HG02943 (cell line): ENCODE data around the gene SACS.

ENCODE experiments used
- ATAC-seq: cut with Tn5 transposase; IDR thresholded peaks from one replicate; pipeline ENCODE4 v1.9.1; 2021; ENCODE audit warnings: mild to moderate bottlenecking, low read depth, moderate library complexity; ENCODE audit not compliant: unreplicated experiment

The SACS gene, protein sequence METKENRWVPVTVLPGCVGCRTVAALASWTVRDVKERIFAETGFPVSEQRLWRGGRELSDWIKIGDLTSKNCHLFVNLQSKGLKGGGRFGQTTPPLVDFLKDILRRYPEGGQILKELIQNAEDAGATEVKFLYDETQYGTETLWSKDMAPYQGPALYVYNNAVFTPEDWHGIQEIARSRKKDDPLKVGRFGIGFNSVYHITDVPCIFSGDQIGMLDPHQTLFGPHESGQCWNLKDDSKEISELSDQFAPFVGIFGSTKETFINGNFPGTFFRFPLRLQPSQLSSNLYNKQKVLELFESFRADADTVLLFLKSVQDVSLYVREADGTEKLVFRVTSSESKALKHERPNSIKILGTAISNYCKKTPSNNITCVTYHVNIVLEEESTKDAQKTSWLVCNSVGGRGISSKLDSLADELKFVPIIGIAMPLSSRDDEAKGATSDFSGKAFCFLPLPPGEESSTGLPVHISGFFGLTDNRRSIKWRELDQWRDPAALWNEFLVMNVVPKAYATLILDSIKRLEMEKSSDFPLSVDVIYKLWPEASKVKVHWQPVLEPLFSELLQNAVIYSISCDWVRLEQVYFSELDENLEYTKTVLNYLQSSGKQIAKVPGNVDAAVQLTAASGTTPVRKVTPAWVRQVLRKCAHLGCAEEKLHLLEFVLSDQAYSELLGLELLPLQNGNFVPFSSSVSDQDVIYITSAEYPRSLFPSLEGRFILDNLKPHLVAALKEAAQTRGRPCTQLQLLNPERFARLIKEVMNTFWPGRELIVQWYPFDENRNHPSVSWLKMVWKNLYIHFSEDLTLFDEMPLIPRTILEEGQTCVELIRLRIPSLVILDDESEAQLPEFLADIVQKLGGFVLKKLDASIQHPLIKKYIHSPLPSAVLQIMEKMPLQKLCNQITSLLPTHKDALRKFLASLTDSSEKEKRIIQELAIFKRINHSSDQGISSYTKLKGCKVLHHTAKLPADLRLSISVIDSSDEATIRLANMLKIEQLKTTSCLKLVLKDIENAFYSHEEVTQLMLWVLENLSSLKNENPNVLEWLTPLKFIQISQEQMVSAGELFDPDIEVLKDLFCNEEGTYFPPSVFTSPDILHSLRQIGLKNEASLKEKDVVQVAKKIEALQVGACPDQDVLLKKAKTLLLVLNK (N-terminal part only)

DNA sequence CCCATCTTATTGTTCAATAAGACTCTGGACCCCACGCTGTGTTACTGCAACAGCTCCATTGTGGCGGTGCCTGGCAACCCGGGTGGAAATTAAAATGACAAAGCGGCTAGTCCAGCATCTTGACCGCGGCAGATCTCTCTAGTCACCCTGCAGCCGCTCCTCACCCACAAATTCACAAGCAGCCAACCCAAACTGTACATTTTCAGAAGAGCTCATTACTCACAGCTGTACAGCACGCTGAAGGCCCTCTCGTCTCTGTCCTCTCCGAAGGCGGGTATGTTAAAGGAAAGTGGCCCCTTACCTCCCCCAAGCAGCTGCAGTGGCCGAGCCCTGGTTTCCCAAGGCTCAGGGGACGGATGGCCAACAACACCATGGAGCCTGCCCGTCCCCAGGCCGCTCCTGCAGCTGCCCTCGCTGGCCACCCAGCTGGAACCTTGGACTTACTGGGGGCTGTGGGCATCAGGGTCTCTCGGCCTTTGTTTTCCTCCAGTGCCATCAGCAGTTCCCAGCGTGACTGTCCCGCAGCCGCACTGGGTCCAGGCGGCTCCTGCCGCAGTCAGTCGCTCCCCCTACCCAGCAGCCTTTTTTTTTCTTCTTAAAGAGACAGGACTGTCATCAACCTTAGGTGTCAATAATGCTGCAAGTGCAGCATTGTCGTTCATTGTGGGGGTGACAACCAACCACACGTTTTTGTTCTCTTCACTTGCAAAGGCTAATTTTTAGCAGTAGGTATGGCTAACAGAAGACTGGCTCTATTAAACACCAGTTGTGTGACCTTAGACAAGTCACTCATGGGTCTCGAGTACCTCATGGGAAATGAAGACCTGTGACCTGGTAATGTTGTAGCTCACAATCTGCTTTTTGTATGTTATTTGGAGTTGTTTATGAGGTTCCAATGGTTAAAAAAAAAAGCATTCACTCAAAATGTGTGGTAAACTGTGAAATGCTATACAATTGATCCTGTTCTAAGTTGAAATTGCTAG, at the start of gene SACS:
SACS (minus strand) TSS at position 532 of the 983 bp plus-strand sequence. CDS start 22,463 bp downstream, outside the sequence.
- no peak for ATAC-seq

DNA sequence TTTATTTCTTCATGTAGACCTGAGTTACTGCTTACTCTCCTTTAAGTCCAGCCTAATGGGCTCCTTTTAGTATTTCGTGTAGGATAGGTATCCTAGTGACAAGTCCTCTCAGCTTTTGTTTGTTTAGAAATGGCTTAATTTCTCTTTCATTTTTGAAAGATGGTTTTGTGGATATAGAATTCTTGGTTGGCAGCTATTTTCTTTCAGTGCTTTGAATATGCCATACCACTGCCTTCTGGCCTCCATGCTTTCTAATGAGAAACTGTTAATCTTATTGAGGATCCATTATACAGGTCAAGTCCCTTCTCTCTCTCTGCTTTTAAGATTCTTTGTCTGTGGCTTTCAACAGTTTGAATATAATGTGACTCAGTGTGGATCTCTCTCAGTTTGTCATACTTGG, 46.8 kb upstream of the SACS start:
- no peak for ATAC-seq

DNA sequence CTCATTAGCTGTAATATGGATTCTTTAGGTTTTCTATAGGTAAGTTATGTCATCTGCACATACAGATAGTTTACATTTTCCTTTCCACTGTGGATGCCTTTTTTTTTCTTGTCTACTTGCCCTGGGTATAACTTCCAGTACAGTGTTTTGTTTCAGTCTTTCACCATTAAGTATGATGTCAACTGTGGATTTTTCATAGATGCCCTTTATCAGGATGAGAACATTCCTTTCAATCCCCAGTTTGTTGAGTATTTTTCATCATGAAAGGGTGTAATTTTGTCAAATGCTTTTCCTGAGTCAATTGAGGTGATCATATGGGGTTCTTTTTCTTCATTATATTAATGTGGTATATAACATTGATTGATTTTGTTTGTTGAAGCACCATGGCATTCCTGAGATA, 43.6 kb upstream of the SACS start:
- no peak for ATAC-seq

DNA sequence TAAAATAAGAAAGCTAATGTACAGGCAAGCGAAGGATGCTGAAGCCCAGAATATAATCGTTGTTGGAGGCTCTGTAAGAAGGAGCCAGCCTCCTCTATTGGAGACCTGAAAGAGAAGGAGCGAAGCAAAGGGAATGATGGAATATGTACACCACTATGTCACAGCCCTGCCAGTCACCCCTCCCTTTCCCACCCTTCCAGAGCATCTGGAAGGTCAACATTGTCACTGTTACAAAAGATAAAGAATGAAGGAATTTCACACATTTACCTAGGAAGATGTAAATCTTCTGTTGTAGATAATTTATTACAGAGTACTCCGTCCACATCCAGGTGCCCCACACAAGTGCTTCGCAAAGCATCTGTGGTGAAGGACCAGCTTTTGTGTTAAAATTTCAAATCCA, 39.7 kb upstream of the SACS start:
- no peak for ATAC-seq

DNA sequence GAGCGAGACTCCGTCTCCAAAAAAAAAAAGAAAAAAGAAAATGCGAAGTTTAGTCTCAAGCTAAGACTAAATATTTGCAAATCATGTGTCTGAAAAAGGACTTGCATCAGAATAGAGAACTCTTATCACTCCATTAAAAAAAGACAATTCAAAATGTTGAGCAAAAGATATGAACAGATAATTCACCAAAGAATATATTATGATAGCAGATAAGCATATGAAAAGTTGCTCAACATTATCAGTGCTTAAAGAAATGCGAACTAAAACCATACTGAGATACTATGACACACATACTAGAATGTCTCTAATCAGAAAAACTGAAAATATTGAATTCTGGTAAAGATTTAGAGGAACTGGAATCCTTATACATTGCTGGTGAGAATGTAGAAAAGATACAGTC, 38.7 kb upstream of the SACS start:
- ATAC-seq, result no peak

DNA sequence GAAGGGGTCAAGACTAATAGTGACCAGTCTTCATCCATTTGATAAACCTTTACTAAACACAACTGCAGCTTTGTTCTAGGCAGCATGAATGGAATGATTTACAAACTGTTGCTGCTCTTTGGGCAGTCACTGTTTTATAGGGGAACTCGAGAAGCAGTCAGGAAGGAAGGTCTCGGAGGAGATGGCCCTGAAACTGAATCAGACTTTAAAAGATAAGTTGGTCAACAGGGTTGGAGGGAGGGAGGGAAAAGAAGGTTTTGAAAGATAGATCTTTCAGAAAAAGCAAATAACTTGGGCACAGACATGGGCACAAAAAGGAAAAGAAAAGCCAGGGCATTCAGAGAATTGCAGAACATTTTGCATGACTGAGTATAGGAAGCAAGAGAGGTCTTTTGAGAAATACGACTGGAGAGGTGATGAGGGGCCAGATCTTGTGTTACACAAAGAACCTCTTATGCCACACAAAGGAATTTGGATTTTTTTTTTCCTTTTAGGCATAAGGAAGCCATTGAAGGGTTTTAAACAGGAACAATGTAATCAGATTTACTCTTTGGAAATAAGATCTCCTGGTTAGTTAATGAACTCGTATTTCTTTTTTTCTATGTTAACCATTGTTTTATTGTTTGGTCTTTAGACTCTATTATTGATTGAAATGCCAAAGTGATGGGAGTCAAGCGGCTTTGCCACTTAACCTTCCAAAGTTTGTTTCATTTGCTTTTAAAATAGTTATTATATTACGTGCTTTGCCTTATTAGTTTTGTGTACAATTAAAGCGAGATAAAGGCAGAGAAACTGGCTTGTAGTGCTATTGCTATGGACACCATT, 37.5 kb upstream of the SACS start:
- no peak for ATAC-seq

DNA sequence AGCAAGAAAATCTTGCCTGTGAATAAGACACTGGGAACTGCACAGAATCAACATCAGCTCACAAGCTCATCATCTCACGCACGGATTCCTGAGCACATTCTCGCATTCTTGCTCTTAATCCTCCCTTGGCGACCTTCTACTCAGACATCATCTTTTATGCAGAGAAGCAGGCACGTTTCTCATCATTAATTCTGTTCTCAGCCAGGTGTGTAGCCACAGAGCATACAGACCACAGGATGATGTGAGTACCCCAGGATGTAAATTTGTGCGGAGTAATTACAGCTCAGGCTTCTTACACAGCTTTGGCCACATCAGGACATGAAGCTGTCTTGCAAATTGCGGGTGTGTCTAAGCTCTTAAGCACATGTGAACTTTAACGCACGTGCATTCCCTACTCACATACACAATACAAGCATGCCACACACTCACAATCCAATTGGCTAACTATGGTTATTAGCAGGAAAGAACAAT, 36.5 kb upstream of the SACS start:
- ATAC-seq, result no peak

DNA sequence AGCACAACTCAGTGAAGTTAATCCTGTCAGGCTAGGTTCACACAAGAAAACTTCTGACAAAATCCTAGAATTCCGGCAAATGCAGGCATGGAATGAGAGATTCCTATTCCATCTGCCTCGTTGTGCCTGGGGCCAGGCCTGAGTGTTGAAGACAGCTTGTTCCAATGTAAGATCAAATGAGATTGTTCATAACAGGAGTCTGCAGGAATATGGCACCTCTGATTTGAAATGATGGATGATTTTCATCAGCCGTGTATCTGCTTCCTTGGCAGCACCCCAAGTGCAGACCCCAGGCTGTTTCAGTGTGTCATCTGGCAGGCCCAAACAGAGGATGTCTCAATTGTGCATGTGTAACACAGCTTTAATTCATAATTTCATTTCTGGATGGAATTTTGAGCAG, 35.3 kb upstream of the SACS start:
- ATAC-seq, result no peak

DNA sequence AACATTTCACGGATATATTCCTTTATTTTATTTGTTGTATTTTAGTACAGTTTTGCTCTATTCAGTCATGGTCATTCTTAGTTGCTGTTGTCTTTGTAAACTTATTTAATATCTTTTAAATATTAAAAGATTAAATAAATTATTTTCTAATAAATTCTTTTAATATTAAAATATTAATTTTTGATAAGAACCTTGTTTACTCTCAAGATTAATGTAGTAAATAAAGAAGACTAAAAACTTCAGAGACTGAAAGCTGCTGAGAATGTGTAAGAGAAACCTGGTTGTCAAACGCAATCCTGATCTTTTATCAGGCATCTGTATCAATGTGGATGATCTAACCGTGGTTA, 34.4 kb upstream of the SACS start:
- no peak for ATAC-seq

DNA sequence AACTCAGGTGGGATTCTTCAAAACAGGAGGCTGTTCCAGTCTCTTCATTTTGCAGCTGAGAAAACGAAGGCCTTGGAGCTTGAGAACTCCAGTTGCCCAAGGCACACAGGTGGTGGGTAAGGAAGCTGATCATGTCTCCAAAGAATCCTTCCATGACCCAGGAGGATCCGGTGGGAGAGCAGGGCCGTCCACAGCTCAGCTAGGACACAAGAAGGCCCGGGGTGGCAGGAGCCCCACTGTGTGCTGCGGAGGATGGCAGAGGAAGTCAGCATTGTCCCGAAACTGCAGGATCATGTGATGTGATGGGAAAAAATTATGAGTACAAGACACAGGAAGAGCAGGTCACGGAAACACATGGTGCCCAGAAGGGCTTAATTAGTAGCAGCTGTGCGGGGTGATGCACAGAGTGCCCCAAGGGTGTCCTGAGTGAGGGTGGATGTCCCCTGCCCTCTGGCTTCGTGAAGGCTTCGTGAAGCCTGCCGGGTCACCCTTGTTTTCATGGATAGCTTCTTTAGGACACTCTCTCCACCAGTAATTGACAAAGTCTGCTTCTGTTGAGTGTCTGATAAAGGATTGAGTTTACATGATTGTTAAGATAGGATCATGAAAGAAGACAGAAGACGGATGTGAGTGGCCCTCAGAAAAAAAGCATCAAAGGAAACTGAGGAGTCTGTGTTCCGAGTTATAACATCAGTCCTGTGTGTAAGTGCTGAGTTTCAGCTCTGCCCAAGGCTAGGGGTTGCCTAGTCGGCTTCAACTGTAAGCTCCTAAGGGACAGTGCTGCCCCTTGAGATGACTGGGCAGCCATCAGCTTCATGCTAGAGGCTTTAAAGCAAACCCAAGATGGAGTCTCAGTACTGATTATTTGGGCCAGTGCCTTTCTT, 33.8 kb upstream of the SACS start:
- ATAC-seq, result no peak

DNA sequence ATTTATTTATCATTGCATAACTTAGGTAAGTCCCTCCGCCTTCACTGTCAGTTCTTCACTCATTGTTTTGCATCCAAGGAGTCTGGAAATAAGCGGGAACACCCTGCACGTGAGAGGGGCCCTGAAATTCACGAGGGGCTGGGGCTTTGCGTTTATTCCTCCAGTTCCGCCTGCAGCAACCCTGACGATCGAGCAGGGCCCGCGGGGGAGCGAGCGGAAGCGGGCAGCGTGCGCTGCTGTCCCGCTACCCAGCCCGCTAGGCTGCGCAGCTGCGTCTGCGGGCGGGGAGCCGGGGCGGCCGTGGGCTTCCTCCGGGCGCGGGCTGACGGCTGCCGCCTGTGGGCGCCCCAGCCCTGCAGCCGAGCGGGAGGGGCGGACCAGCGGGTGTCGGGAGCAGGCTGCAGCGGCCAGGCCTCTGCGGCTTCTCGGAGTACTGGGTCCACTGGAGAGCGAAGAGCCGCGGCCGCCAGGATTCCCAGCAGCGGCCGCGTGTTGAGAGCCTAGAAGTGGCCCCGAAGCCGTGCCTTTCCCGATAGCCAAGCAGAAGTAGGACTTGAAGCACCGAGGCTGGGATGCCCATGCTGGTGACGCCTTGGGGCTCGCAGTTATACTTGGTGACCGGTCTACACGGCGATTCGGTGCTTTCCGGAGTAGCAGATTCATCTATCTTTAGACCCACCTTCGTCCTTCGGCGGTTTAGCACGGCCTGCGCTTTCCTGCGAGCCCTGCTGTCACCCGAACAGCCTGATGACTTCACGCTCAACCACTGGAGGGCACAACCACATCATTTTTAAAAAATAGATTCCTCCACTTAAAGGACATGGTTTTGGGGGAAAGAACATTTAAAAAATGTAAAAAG, 32.9 kb upstream of the SACS start:
- ATAC-seq, result peak; percentile 84

DNA sequence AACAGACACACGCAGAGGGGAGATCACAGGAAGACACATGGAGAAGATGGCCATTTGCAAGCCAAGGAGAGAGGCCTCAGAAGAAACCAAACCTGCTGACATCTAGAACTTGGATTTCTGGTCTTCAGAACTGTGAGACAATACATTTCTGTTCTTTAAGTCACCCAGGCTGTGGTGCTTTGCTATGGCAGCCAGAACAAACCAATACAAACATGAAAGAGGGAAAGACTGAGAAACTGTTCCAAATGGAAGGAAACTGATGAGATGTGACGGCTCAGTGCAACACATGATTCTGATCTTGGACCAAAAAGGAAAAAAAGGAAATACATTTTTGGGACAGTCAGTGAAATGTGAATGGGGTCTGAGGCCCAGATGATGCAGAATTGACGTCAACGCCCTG, 30.2 kb upstream of the SACS start:
- no peak for ATAC-seq

DNA sequence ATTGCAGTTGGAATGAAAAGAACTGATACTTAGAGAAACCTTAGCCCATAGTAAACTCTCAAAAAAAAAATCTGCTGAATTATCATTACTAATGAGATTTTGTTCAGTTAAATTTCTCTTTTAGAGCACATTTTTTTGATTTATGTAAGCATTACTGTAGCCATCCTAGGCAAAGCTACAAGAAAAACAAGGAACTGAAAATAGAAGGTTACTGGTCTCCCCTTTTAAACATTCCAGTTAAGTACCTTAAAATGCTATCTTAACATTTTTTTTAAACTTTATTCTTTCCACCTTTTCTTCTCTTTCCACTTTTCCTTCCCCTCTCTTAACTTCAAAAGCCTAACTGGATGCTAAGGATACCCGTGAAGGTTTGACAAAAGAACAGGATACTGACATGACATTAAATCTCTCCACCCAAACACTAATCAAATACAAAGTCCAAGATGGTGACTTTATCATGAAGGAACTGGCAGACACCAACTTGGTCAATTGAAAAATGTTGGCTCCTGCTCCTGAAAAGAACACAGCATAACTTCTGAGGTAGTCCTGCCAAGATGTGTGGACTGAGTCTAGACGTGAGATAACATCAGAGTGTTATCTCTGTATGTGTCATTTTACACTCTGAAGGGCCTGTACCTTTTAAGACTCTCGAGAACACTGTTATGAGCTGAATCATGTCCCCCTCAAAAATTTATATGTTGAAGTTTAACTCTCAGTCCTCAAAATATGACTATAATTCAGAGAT, 29.5 kb upstream of the SACS start:
- no peak for ATAC-seq

DNA sequence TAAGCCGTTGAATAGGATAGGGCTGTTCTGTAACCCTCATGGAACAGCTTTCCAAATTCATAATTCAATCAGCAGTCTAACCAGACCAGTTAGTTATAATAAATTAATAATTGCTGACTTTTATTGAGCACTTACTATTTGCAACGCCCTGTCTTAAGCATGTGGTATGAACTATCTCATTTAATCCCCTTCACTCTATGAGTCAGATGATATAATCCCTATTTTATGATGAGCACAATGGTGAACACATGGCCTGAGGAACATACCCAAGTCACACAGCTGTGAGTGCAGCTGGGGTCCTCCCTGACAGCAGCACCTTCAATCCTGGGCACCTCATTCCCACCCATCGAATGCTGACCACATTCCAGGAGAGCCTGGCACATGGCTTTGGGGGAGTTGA, 28.0 kb upstream of the SACS start:
- ATAC-seq, result no peak

DNA sequence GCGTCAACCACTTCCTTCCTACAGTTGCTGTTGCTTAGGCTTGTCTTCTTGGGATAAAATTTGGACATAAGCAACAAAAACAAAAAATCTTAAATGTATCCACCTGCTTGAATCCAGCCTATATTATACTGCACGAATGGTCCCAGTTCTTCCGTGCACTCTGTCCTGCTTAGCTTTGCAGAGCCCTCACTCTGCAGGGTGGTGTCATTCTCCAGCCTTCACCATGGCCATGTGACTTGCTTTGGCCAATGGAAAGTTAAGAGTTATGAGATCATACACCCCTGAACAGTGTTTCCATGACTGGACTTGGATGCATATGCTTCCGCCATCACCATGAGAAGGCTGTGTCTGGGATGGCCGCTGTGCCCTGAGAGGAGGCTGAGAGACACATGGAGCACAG, 27.4 kb upstream of the SACS start:
- ATAC-seq, result no peak

DNA sequence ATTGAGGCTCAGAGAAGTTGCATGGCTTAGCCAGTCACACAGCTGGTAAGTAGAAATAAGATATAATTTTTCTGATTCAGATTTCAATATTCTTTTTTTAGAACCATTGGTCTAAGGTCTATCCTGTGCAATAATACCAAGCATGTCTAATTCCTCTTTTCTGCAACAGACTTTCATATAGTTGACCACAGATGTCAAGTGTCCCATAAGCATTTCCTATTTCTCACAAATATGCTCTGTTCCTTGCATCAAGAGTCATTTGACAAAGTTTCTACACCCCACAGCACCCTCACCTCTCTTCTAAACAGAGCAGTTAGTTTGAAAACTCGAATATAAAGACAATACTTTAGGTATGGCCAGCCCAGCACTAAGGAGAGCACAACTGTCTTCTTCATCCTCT, 26.8 kb upstream of the SACS start:
- no peak for ATAC-seq

DNA sequence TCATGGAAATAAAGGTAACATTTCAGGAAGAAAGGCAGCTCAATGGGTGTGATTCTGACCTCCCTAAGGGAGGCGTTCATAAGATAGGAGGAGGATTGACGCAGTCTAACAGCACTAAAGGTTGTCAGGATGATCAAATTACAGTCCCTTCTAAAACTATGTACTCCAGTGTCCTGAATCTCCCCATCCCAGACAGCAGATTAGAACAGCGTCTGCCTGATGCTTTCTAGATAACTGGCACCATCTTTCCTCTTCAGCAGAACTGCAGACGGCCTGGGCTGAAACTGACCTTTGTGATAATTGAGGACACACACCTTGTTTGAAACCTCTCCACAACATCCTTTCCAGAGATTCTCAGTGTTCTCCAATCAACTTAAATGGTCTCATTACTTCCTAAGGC, 25.5 kb upstream of the SACS start:
- ATAC-seq, result no peak
